ENCODE results near the gene CYP24A1.
"Not testable (repeated sequence)": the region's sequence is repeated elsewhere in the genome, so short reads cannot be mapped to it uniquely, and the experiment has no call there.

The CYP24A1 gene

GRCh38 chr20:54132612-54133433, 41.0 kb downstream of the CYP24A1 start:
- H3K4me1 Mint-ChIP-seq: no peaks in the 10 kb centered on the region
- no peaks in the 10 kb centered on the region for H3K27me3 Mint-ChIP-seq
- H3K9me3 Mint-ChIP-seq: peaks cover 3 to 6% of the 10 kb centered on the region in 2 donors
- no peaks in the 10 kb centered on the region for H3K36me3 Mint-ChIP-seq
- no peak overlapping the region for H3K27ac Mint-ChIP-seq
- no peak overlapping the region for H3K4me3 Mint-ChIP-seq
- DNase-seq (no peak), ATAC-seq (replicated peaks) (peak in 1 of 2 donors; percentile 23)

DNA sequence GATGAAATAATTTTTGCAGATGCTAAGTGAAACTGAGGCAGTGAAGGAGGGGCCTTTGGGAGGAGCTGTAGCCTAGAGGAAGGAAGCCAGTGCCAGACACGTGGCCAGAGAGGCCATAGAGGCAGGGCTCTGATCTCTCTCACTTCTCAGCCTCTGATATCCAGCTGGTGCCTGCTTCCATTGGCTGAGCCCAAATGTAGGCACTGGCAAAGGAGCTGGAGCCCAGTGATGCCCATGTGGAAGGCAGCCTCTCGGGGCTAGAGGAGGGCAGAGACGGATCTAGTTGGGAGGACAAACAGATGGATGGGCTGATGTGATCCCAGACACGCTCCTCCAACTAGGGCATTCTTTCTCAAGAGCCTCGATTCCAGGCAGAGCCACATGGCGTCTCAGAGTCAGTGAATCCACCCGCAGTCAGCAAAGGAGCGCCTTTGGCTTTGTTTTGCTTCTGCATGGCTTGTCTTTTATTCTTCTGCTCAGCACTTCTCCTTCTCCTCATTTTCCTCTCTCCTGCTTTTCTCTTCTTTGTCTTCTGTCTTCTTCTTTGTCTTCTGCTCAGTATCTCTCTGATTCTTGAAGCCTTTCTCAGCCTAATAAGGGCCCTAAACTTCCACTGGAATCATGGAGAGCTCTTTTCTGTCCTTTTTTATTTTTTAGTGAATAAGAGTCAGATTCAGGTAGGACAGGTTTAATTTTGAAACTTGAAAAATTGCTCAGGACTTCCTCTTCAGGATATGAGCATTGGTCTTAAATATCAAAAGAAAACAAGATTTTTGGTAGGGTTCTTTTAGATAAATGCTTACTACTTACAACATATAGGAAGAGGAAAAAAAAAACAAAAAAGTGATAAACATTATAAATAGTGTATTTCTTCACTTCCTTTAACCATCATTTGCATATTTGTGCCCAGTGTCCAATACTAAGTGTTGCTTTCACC, 41.8 kb downstream of the CYP24A1 start:
- Mint-ChIP-seq H3K27ac (no peak overlapping the region), H3K27me3 (no peaks in the 10 kb centered on the region), H3K4me3 (no peak overlapping the region), H3K36me3 (no peaks in the 10 kb centered on the region), H3K9me3 (peaks cover 3 to 6% of the 10 kb centered on the region in 2 donors), H3K4me1 (no peaks in the 10 kb centered on the region)
- ATAC-seq (replicated peaks): no peak
- no peak for DNase-seq

DNA sequence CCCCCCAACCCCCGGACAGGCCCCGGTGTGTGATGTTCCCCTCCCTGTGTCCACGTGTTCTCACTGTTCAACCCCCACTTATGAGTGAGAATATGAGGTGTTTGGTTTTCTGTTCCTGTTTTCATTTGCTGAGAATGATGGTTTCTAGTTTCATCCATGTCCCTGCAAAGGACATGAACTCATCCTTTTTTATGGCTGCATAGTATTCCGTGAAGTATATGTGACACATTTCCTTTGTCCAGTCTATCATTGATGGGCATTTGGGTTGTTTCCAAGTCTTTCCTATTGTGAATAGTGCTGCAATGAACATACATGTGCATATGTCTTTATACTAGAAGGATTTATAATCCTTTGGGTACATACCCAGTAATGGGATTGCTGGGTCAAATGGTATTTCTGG, 42.7 kb downstream of the CYP24A1 start:
- H3K4me1 Mint-ChIP-seq; ATAC-seq (replicated peaks); H3K9me3 Mint-ChIP-seq; H3K36me3 Mint-ChIP-seq; H3K27ac Mint-ChIP-seq; H3K4me3 Mint-ChIP-seq; H3K27me3 Mint-ChIP-seq; DNase-seq: not testable (repeated sequence)

DNA sequence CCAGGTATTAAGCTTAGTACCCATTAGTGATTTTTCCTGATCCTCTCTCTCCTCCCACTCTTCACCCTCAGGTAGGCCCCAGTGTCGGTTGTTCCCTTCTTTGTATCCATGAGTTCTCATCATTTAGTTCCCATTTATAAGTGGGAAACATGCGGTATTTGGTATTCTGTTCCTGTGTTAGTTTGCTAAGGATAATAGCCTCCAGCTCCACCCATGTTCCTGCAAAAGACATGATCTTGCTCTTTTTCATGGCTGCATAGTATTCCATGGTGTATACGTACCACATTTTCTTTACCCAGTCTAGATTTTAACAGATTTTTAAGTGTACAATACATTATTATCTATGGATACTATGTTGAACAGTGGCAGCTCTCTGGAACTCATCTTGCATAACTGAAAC, 44.4 kb downstream of the CYP24A1 start:
- ATAC-seq (replicated peaks) (no peak), DNase-seq (no peak)
- Mint-ChIP-seq H3K4me3 (no peak overlapping the region), H3K9me3 (peaks cover 3 to 6% of the 10 kb centered on the region in 2 donors), H3K4me1 (no peaks in the 10 kb centered on the region), H3K27ac (no peak overlapping the region), H3K27me3 (no peaks in the 10 kb centered on the region), H3K36me3 (no peaks in the 10 kb centered on the region)

- DNase-seq (no peak), ATAC-seq (replicated peaks) (no peak)
- H3K9me3 Mint-ChIP-seq: peaks cover 3 to 6% of the 10 kb centered on the region in 2 donors
- H3K4me3 Mint-ChIP-seq: no peak overlapping the region
- no peaks in the 10 kb centered on the region for H3K27me3 Mint-ChIP-seq
- no peaks in the 10 kb centered on the region for H3K36me3 Mint-ChIP-seq
- no peak overlapping the region for H3K27ac Mint-ChIP-seq
- peaks cover 1 to 12% of the 10 kb centered on the region in 2 donors for H3K4me1 Mint-ChIP-seq
Observed at GRCh38 chr20:54127855-54128574, 45.8 kb downstream of the CYP24A1 start.

DNA sequence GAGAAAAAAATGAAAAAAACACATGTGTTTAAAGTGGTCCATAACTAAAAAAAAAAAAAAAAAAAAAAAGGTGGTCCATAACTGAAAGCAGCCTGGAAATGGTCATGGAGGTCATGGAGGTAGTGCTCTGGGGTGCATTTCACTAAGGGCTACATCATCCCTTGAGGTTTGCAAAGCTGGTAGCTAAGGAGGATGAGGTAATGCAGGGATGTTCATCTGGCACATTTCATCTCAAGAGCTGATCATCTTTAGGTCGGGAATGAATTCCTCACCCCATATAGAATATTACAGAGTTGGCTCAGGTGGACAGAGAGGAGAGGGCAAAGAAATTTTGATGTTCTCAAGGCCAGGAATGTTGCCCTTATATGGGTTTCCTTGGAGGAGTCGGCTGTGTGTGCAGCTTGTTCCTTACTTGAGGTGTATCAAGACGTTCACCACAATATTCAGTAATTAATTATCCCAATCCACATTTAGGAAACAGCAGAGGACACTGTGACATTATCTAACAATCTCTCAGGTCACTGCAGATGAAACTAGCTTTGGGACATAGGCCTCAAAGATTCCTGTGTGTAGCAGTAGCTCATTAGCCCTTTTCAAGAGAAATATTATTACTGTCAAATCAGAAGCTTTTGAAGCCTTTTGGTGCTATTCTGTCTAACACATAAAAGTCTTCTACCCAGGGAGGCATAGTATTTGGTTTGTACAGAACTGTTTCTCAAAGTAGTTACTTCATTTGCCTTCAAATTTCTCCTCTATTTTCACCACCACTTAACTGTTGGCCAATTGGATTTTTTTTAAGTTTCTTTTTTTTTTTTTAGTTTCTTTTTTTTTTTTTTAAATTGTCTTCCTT, 46.8 kb downstream of the CYP24A1 start:
- Mint-ChIP-seq H3K4me1 (peaks cover 9 to 20% of the 10 kb centered on the region in 2 donors), H3K36me3 (no peaks in the 10 kb centered on the region), H3K27me3 (no peaks in the 10 kb centered on the region), H3K4me3 (no peak overlapping the region), H3K27ac (no peak overlapping the region), H3K9me3 (peaks cover 3 to 5% of the 10 kb centered on the region in 2 donors)
- ATAC-seq (replicated peaks) (no peak), DNase-seq (no peak)

GRCh38 chr20:54126328-54126727, 47.5 kb downstream of the CYP24A1 start:
- not testable (repeated sequence) for H3K9me3 Mint-ChIP-seq; H3K36me3 Mint-ChIP-seq; H3K4me3 Mint-ChIP-seq; DNase-seq; H3K27ac Mint-ChIP-seq; H3K27me3 Mint-ChIP-seq; ATAC-seq (replicated peaks)
- peaks cover 10 to 22% of the 10 kb centered on the region in 2 donors for H3K4me1 Mint-ChIP-seq

GRCh38 chr20:54123587-54124180, 50.1 kb downstream of the CYP24A1 start:
- H3K4me1 Mint-ChIP-seq: peaks cover 10 to 22% of the 10 kb centered on the region in 2 donors
- H3K36me3 Mint-ChIP-seq: no peaks in the 10 kb centered on the region
- peak; percentile 41 to 51 for ATAC-seq (replicated peaks)
- H3K27me3 Mint-ChIP-seq: no peaks in the 10 kb centered on the region
- H3K27ac Mint-ChIP-seq: no peak overlapping the region
- H3K9me3 Mint-ChIP-seq: no peaks in the 10 kb centered on the region
- no peak overlapping the region for H3K4me3 Mint-ChIP-seq
- no peak for DNase-seq

DNA sequence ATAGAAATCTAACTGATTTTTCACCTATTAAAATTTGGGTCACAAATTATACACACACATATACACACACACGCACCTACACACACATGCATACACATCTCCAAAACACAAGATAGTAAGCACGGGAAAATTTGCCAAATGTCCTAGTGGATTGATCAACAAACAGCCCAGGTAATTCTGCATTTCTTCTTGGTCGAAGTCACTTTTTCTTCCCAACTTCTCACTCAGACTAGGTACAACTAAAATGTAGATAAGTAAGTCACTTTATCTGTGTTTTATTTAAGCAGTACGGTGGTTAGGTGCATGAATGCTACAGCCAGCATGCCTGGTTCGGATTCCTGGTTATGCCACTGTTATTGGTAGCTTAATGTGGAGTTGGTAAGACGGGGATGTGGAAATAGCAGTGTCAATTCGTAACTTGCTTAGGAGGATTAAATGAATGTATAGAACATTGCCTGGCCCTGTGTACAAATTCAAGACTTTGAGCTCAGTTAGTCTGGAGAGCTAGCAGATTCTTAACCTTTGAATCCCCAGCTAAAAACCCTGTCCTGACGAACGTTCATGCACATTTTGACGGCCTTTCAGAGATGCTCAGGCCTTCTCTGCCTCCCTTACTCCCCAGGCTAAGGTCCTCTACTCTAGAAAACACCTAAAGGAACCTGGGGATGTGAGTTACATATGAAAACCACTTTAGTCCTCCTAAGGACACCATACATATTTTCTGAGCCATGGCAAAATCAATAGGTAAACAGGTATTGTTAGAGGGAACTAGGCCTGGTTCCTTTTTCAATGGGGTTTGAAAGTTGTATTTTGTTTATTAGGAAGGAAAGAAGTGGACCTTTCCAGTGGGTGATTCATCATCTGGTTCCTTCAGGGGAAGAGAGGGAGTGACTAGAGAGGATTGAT, 50.9 kb downstream of the CYP24A1 start:
- no peaks in the 10 kb centered on the region for H3K27me3 Mint-ChIP-seq
- no peaks in the 10 kb centered on the region for H3K36me3 Mint-ChIP-seq
- no peaks in the 10 kb centered on the region for H3K9me3 Mint-ChIP-seq
- H3K4me1 Mint-ChIP-seq: peaks cover 10 to 22% of the 10 kb centered on the region in 2 donors
- no peak overlapping the region for H3K27ac Mint-ChIP-seq
- peak in 1 of 2 donors; percentile 6 for ATAC-seq (replicated peaks)
- no peak for DNase-seq
- H3K4me3 Mint-ChIP-seq: no peak overlapping the region

- no peaks in the 10 kb centered on the region for H3K9me3 Mint-ChIP-seq
- H3K27ac Mint-ChIP-seq: peak overlapping the region; percentile 88
Observed at GRCh38 chr20:54122189-54122588, 51.6 kb downstream of the CYP24A1 start.

GRCh38 chr20:54119744-54120143, 54.0 kb downstream of the CYP24A1 start:
- no peak for DNase-seq
- H3K27me3 Mint-ChIP-seq: no peaks in the 10 kb centered on the region
- no peaks in the 10 kb centered on the region for H3K36me3 Mint-ChIP-seq
- no peaks in the 10 kb centered on the region for H3K9me3 Mint-ChIP-seq
- ATAC-seq (replicated peaks): no peak
- no peak overlapping the region for H3K27ac Mint-ChIP-seq
- no peak overlapping the region for H3K4me3 Mint-ChIP-seq
- H3K4me1 Mint-ChIP-seq: peaks cover 10 to 22% of the 10 kb centered on the region in 2 donors

More at GRCh38 chr20:54122189-54122588, 51.6 kb downstream of the CYP24A1 start:
- Mint-ChIP-seq H3K36me3 (no peaks in the 10 kb centered on the region), H3K4me3 (peak overlapping the region; percentile 64 to 74), H3K4me1 (peaks cover 10 to 22% of the 10 kb centered on the region in 2 donors), H3K27me3 (no peaks in the 10 kb centered on the region)
- ATAC-seq (replicated peaks): peak; percentile 83 to 89
- DNase-seq: no peak

GRCh38 chr20:54118220-54119001, 55.4 kb downstream of the CYP24A1 start:
- Mint-ChIP-seq H3K9me3 (no peaks in the 10 kb centered on the region), H3K4me3 (no peak overlapping the region), H3K27ac (no peak overlapping the region), H3K4me1 (peaks cover 10 to 14% of the 10 kb centered on the region in 2 donors), H3K36me3 (no peaks in the 10 kb centered on the region), H3K27me3 (peaks cover 7 to 10% of the 10 kb centered on the region in 2 donors)
- no peak for DNase-seq
- no peak for ATAC-seq (replicated peaks)
